ENCODE data around the gene AVL9.

DNA sequence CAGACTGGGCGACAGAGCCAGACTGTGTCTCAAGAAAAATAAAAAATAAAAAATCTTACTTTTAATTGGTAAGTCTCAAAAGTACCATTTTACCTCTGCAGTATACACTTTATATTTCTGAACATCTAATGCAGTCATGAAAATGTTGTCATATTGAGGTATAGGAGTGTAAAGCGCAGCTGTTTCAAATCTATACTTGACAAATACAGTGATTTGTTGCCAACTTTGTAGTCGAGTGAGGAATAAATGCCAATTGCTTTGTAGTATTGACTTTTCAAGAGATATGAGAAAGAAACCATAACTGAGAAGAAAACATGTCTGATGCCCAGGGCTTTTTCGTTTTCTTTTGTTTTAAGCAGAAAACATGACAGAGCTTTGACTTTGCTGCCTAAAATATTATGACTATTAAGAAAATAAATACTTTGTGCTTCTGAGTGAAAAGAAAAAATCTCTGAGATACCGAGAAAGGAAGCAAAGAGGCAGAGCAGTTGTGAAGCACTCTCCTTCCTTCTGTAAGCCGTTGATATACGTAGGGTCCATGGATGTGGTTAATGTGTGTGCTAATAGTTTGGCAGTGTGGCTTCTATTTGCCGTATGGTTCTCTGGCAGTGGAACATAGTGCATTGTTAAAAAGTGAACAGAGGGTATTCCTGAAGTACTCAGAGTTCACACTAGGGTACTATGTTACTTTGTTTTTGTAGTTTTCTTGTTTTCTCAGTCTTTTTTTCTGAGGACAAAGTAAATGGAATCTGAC lies 38.2 kb downstream of the AVL9 start:
- TF ChIP-seq, protein P1, sequence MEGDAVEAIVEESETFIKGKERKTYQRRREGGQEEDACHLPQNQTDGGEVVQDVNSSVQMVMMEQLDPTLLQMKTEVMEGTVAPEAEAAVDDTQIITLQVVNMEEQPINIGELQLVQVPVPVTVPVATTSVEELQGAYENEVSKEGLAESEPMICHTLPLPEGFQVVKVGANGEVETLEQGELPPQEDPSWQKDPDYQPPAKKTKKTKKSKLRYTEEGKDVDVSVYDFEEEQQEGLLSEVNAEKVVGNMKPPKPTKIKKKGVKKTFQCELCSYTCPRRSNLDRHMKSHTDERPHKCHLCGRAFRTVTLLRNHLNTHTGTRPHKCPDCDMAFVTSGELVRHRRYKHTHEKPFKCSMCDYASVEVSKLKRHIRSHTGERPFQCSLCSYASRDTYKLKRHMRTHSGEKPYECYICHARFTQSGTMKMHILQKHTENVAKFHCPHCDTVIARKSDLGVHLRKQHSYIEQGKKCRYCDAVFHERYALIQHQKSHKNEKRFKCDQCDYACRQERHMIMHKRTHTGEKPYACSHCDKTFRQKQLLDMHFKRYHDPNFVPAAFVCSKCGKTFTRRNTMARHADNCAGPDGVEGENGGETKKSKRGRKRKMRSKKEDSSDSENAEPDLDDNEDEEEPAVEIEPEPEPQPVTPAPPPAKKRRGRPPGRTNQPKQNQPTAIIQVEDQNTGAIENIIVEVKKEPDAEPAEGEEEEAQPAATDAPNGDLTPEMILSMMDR (IDR thresholded peaks at IDR 0.05) = no peak
- no peak for TF ChIP-seq POLR2A (IDR thresholded peaks at IDR 0.05)

Data from Peyer's patch (tissue), 4 donors.